ENCODE data around the gene GPR35. TPM values are rescaled to one million over a fixed set of nuclear protein-coding genes. Genes with fewer than 3 reads are reported as not detected.

The GPR35 gene
- total and polyA plus RNA-seq, 4 donors = 0.30 to 2.4 (median 0.44) TPM

DNA sequence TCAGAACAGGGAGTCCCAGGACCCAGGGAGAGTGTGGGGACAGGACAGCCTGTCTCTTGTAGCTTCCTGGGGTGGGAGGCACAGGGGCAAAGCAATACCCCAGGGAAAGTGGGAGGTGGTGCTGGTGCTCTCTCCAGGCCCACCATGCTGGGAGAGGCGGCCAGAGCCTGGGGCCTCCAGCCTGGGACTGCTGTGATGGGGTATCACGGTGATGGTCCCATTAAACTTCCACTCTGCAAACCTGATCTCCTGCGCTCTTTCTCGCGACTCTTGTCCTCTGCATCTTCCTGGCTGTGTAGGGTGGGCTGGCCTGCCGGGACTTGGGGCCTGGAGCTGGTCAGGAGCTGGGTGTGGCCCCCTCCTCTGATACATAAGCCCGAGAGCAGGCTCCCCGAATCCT is 46.8 kb upstream of the GPR35 start (continued):
- no peak for TF ChIP-seq CTCF (IDR thresholded peaks at IDR 0.05; ENCODE audit: low read depth, low read length, missing input control)
- no peak for TF ChIP-seq FOXA2 (IDR thresholded peaks at IDR 0.05)

DNA sequence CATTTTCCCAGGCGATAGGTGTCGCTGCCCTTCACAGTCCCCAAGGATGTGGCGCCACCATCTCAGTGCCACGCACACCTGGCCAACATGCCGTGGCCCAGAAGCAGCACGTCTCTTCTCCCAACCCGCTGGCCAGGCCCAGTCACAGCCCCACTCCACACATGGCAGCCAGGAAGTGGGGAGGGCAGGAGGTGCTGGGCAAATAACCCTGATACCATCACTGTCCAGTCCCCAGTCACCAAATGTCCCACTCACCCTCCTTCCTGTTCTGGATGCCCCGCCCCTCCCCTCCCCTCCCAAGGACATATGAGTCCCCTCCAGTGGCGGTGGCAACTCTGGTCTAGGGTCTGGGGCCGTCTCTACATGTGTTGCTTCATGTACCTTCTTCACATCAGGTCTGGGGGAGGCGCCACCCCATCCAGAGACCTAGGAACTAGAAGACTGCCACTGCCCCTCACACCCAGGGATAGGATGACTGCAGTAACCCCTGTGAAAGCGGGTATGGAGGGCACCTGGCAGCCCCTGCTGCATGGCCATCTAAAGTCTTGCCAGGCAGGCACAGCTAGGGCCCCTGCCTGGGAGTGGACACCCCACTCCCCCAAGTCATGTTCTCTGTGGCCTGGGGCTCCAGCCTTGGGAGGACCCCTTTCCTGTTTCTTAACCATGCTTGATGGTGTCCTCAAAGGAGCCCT is 46.1 kb upstream of the GPR35 start:
- H3K4me3 ChIP-seq (ENCODE audit: low read depth in 1 of 3, low read length in 3 of 3) = no peak overlapping the region
- DNase-seq (ENCODE audit: low spot score) = no peak
- H3K36me3 ChIP-seq (ENCODE audit: control insufficient read depth in 4 of 4, insufficient read depth in 3 of 4, low read depth in 1 of 4, low read length in 3 of 4) = peaks cover 0 to 41% (median 3%) of the 10 kb centered on the region in 4 donors
- peak overlapping the region; percentile 86 to 92 for H3K27ac ChIP-seq (ENCODE audit: low read depth in 1 of 2, low read length in 2 of 2)
- no peaks in the 10 kb centered on the region for H3K9me3 ChIP-seq (ENCODE audit: control insufficient read depth in 4 of 4, low read length in 3 of 4)
- no peaks in the 10 kb centered on the region for H3K27me3 ChIP-seq (ENCODE audit: control insufficient read depth in 4 of 4, insufficient read depth in 4 of 4, low read length in 3 of 4)
- H3K9ac ChIP-seq (ENCODE audit: low read depth in 1 of 2, low read length in 2 of 2) = no peak overlapping the region
- WGBS = 91% methylated on average over 12 of the region's 12 CpGs
- TF ChIP-seq, protein P1, sequence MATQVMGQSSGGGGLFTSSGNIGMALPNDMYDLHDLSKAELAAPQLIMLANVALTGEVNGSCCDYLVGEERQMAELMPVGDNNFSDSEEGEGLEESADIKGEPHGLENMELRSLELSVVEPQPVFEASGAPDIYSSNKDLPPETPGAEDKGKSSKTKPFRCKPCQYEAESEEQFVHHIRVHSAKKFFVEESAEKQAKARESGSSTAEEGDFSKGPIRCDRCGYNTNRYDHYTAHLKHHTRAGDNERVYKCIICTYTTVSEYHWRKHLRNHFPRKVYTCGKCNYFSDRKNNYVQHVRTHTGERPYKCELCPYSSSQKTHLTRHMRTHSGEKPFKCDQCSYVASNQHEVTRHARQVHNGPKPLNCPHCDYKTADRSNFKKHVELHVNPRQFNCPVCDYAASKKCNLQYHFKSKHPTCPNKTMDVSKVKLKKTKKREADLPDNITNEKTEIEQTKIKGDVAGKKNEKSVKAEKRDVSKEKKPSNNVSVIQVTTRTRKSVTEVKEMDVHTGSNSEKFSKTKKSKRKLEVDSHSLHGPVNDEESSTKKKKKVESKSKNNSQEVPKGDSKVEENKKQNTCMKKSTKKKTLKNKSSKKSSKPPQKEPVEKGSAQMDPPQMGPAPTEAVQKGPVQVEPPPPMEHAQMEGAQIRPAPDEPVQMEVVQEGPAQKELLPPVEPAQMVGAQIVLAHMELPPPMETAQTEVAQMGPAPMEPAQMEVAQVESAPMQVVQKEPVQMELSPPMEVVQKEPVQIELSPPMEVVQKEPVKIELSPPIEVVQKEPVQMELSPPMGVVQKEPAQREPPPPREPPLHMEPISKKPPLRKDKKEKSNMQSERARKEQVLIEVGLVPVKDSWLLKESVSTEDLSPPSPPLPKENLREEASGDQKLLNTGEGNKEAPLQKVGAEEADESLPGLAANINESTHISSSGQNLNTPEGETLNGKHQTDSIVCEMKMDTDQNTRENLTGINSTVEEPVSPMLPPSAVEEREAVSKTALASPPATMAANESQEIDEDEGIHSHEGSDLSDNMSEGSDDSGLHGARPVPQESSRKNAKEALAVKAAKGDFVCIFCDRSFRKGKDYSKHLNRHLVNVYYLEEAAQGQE (IDR thresholded peaks at IDR 0.05) = no peak
- TF ChIP-seq NR2F2 (IDR thresholded peaks at IDR 0.05) (no peak), JUND (IDR thresholded peaks at IDR 0.05) (no peak), HNF4A (conservative IDR thresholded peaks at IDR 0.05) (no peak), FOXA1 (IDR thresholded peaks at IDR 0.05) (no peak), EGR1 (IDR thresholded peaks at IDR 0.05; ENCODE audit: low read depth in 2 of 2) (no peak), GABPA (IDR thresholded peaks at IDR 0.05 in 1 of 2, conservative IDR thresholded peaks at IDR 0.05 in 1 of 2) (no peak), SP1 (IDR thresholded peaks at IDR 0.05) (no peak), YY1 (IDR thresholded peaks at IDR 0.05) (no peak), RAD21 (IDR thresholded peaks at IDR 0.05) (no peak), HNF4G (IDR thresholded peaks at IDR 0.05) (no peak), CTCF (IDR thresholded peaks at IDR 0.05; ENCODE audit: low read depth, low read length, missing input control) (no peak), FOXA2 (IDR thresholded peaks at IDR 0.05) (no peak)
- TF ChIP-seq, protein P2, sequence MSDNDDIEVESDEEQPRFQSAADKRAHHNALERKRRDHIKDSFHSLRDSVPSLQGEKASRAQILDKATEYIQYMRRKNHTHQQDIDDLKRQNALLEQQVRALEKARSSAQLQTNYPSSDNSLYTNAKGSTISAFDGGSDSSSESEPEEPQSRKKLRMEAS (IDR thresholded peaks at IDR 0.05) = no peak
- TF ChIP-seq, protein P3, sequence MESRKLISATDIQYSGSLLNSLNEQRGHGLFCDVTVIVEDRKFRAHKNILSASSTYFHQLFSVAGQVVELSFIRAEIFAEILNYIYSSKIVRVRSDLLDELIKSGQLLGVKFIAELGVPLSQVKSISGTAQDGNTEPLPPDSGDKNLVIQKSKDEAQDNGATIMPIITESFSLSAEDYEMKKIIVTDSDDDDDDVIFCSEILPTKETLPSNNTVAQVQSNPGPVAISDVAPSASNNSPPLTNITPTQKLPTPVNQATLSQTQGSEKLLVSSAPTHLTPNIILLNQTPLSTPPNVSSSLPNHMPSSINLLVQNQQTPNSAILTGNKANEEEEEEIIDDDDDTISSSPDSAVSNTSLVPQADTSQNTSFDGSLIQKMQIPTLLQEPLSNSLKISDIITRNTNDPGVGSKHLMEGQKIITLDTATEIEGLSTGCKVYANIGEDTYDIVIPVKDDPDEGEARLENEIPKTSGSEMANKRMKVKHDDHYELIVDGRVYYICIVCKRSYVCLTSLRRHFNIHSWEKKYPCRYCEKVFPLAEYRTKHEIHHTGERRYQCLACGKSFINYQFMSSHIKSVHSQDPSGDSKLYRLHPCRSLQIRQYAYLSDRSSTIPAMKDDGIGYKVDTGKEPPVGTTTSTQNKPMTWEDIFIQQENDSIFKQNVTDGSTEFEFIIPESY (IDR thresholded peaks at IDR 0.05) = no peak
- peaks cover 9 to 25% (median 21%) of the 10 kb centered on the region in 4 donors for H3K4me1 ChIP-seq (ENCODE audit: control insufficient read depth in 4 of 4, insufficient read depth in 4 of 4, low read length in 3 of 4)
